HEK293T (cell line): Measurements from ENCODE around the gene IFIH1.

Experiments used
- FOXM1 ChIP-seq: fragments of 450-650 bp; IDR thresholded peaks from 2 replicates; pipeline ENCODE4 v1.6.1; 2017; ENCODE audit warnings: mild to moderate bottlenecking, borderline replicate concordance
- HDGF ChIP-seq: fragments of 450-650 bp; IDR thresholded peaks from 2 replicates; pipeline ENCODE4 v1.6.1; 2017; ENCODE audit warnings: antibody characterized with exemption, borderline replicate concordance
- SP1 ChIP-seq: fragments of 450-650 bp; IDR thresholded peaks from 2 replicates; pipeline ENCODE4 v1.6.1; 2017
- ZNF384 ChIP-seq: fragments of 450-650 bp; IDR thresholded peaks from 2 replicates; pipeline ENCODE4 v1.6.1; 2016

GRCh38 chr2:162233197-162233596 lies 85.3 kb downstream of the IFIH1 start:
- TF ChIP-seq ZNF384 (no peak), HDGF (no peak), SP1 (no peak), FOXM1 (no peak)
